22Rv1 (cell line): ENCODE data around the gene WWP2.

Experiments
- ZFX ChIP-seq: fragments of 450-650 bp; IDR thresholded peaks from 2 replicates; pipeline ENCODE4 v1.6.1; 2017; ENCODE audit warnings: antibody characterized with exemption, borderline replicate concordance
- TF ChIP-seq, protein P1 (sequence below): fragments of 450-650 bp; IDR thresholded peaks from 2 replicates; pipeline ENCODE4 v1.5.1; 2017; ENCODE audit warnings: mild to moderate bottlenecking

DNA sequence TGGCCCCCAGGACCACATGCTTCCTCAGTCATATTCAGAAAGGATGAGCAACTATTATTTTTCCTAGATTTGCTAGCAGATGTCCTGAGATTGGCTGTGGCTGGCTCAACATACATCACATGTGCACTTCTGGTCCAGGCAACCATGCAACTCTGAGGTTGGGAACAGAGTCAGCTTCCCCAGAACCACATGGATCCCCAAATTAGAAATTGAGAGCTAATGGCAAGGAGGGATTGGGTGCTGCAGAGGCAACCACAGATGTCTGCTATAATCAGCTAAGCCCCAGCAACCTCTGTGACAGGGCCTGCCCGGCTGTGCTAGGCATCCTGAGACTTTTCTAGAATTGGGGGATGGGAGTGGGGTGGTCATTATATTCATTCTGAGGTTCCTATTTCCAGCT, 155.2 kb downstream of the WWP2 start:
- TF ChIP-seq, protein P1, sequence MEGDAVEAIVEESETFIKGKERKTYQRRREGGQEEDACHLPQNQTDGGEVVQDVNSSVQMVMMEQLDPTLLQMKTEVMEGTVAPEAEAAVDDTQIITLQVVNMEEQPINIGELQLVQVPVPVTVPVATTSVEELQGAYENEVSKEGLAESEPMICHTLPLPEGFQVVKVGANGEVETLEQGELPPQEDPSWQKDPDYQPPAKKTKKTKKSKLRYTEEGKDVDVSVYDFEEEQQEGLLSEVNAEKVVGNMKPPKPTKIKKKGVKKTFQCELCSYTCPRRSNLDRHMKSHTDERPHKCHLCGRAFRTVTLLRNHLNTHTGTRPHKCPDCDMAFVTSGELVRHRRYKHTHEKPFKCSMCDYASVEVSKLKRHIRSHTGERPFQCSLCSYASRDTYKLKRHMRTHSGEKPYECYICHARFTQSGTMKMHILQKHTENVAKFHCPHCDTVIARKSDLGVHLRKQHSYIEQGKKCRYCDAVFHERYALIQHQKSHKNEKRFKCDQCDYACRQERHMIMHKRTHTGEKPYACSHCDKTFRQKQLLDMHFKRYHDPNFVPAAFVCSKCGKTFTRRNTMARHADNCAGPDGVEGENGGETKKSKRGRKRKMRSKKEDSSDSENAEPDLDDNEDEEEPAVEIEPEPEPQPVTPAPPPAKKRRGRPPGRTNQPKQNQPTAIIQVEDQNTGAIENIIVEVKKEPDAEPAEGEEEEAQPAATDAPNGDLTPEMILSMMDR = no peak
- no peak for TF ChIP-seq ZFX
